Measurements from ENCODE around the gene SPPL3. TPM values are rescaled to one million over a fixed set of nuclear protein-coding genes. Genes with fewer than 3 reads are reported as not detected.

Gene SPPL3
- total and polyA plus RNA-seq, 8 donors = 5.0 to 63.4 (median 18.0) TPM

- Histone ChIP-seq H3K4me3 (no peak overlapping the region), H3K9me3 (no peaks in the 10 kb centered on the region), H3K27ac (no peak overlapping the region), H3K4me1 (peaks cover 4 to 20% (median 14%) of the 10 kb centered on the region in 4 donors), H3K27me3 (no peaks in the 10 kb centered on the region), H3K36me3 (peaks cover 38 to 88% (median 77%) of the 10 kb centered on the region in 4 donors)
- DNase-seq = no peak
- no peak for TF ChIP-seq CTCF (IDR thresholded peaks at IDR 0.05)
- intact Hi-C loops (cut with DNase I; ENCODE audit: low total_unique reads) = no loop called here
- 83 to 92% (median 86%) methylated on average over 9 of the region's 9 CpGs for WGBS, 5 donors
Observed at GRCh38 chr12:120764816-120765215, 139.3 kb downstream of the SPPL3 start.

GRCh38 chr12:120763250-120763649 is 140.9 kb downstream of the SPPL3 start:
- Histone ChIP-seq H3K27me3 (no peaks in the 10 kb centered on the region), H3K36me3 (peaks cover 28 to 81% (median 66%) of the 10 kb centered on the region in 4 donors), H3K9me3 (no peaks in the 10 kb centered on the region), H3K4me1 (peaks cover 4 to 20% (median 14%) of the 10 kb centered on the region in 4 donors), H3K27ac (peak overlapping the region in 1 of 5 donors; percentile 81), H3K4me3 (no peak overlapping the region)
- DNase-seq = no peak
- TF ChIP-seq POLR2AphosphoS5 (IDR thresholded peaks at IDR 0.05) (no peak), CTCF (IDR thresholded peaks at IDR 0.05) (no peak), POLR2A (IDR thresholded peaks at IDR 0.05) (no peak)
- intact Hi-C loops (cut with DNase I; ENCODE audit: low total_unique reads) = no loop called here
- 64 to 83% (median 76%) methylated on average over 2 to 3 of the region's 3 CpGs for WGBS, 5 donors

- Histone ChIP-seq H3K4me1 (peaks cover 4 to 20% (median 14%) of the 10 kb centered on the region in 4 donors), H3K27ac (peak overlapping the region in 4 of 5 donors; percentile 53 to 81 (median 58)), H3K4me3 (no peak overlapping the region), H3K27me3 (no peaks in the 10 kb centered on the region), H3K36me3 (peaks cover 22 to 70% (median 54%) of the 10 kb centered on the region in 4 donors), H3K9me3 (no peaks in the 10 kb centered on the region)
- peak in 1 of 2 donors; percentile 70 for DNase-seq
- intact Hi-C loops (cut with DNase I; ENCODE audit: low total_unique reads) = no loop called here
- TF ChIP-seq EP300 (IDR thresholded peaks at IDR 0.05) = no peak
- TF ChIP-seq POLR2A (IDR thresholded peaks at IDR 0.05) = no peak
- TF ChIP-seq CTCF (IDR thresholded peaks at IDR 0.05) = no peak
- no peak for TF ChIP-seq POLR2AphosphoS5 (IDR thresholded peaks at IDR 0.05)
- 29 to 42% (median 30%) methylated on average over 6 of the region's 6 CpGs for WGBS, 5 donors
Observed at GRCh38 chr12:120762086-120762485, 142.1 kb downstream of the SPPL3 start.

- Histone ChIP-seq H3K4me3 (no peak overlapping the region), H3K4me1 (peaks cover 4 to 20% (median 14%) of the 10 kb centered on the region in 4 donors), H3K36me3 (peaks cover 17 to 64% (median 49%) of the 10 kb centered on the region in 4 donors), H3K9me3 (no peaks in the 10 kb centered on the region), H3K27me3 (no peaks in the 10 kb centered on the region), H3K27ac (peak overlapping the region; percentile 41 to 81 (median 57))
- TF ChIP-seq CTCF (IDR thresholded peaks at IDR 0.05) (no peak), POLR2AphosphoS5 (IDR thresholded peaks at IDR 0.05) (peak in 1 of 3 donors; percentile 67)
- DNase-seq = peak; percentile 46 to 95
- intact Hi-C loops (cut with DNase I; ENCODE audit: low total_unique reads) = no loop called here
- WGBS, 5 donors = 33 to 47% (median 37%) methylated on average over 9 of the region's 9 CpGs
Observed at GRCh38 chr12:120761519-120761934, 142.6 kb downstream of the SPPL3 start.

All from stomach (tissue), 9 donors.